ENCODE data around the gene ETV1. TPM values are rescaled to one million over a fixed set of nuclear protein-coding genes. Genes with fewer than 3 reads are reported as not detected.

Gene ETV1
- total RNA-seq, 1 experiment from 2014 or later, result 45.9 TPM

- DNase-seq, result no peak
- Mint-ChIP-seq H3K9me3 (ENCODE audit: low read depth, unreplicated experiment) (no peaks in the 10 kb centered on the region), H3K4me3 (ENCODE audit: low read depth, unreplicated experiment) (no peak overlapping the region), H3K27me3 (ENCODE audit: unreplicated experiment) (no peaks in the 10 kb centered on the region), H3K36me3 (ENCODE audit: insufficient read depth, unreplicated experiment) (no peaks in the 10 kb centered on the region), H3K27ac (ENCODE audit: unreplicated experiment) (no peak overlapping the region), H3K4me1 (ENCODE audit: low read depth, unreplicated experiment) (peaks cover 20% of the 10 kb centered on the region)
- TF ChIP-seq, protein P1, sequence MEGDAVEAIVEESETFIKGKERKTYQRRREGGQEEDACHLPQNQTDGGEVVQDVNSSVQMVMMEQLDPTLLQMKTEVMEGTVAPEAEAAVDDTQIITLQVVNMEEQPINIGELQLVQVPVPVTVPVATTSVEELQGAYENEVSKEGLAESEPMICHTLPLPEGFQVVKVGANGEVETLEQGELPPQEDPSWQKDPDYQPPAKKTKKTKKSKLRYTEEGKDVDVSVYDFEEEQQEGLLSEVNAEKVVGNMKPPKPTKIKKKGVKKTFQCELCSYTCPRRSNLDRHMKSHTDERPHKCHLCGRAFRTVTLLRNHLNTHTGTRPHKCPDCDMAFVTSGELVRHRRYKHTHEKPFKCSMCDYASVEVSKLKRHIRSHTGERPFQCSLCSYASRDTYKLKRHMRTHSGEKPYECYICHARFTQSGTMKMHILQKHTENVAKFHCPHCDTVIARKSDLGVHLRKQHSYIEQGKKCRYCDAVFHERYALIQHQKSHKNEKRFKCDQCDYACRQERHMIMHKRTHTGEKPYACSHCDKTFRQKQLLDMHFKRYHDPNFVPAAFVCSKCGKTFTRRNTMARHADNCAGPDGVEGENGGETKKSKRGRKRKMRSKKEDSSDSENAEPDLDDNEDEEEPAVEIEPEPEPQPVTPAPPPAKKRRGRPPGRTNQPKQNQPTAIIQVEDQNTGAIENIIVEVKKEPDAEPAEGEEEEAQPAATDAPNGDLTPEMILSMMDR (IDR thresholded peaks at IDR 0.05; ENCODE audit: unreplicated experiment), result no peak
- CTCF ChIA-PET, result interaction anchor here (1.3 kb wide), 1 partner anchor 106 kb away, joined by 3 read pairs; no protein-coding TSS in a partner anchor
- intact Hi-C loops (cut with micrococcal nuclease; ENCODE audit: unreplicated experiment), result no loop called here
- BruUV-seq (replicated peaks), result no TSS peak
These were observed 140.8 kb downstream of the ETV1 start for GRCh38 chr7:13848681-13849131.

DNA sequence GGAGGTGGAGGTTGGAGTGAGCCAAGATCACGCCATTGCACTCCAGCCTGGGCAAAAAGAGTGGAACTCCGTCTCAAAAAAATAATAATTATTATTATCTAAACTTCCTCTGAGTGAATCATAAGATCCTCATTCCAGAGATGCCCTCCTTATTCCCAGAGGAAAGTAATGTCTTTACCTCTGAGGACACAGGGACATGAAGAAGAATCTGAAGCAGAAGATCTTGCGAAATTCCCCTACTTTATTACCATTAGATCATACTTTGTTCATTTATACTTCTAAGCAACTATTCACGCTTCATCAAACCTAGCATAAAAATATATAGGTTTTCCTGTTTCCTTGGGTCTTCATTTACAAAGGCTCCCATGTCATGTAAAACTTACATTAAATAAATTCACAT is 143.1 kb downstream of the ETV1 start:
- no peak overlapping the region for H3K27ac Mint-ChIP-seq (ENCODE audit: unreplicated experiment)
- CTCF ChIA-PET, result no interaction called here
- H3K4me1 Mint-ChIP-seq (ENCODE audit: low read depth, unreplicated experiment), result peaks cover 24% of the 10 kb centered on the region
- no TSS peak for BruUV-seq (replicated peaks)
- no peak for DNase-seq
- H3K27me3 Mint-ChIP-seq (ENCODE audit: unreplicated experiment), result no peaks in the 10 kb centered on the region
- intact Hi-C loops (cut with micrococcal nuclease; ENCODE audit: unreplicated experiment), result no loop called here
- H3K36me3 Mint-ChIP-seq (ENCODE audit: insufficient read depth, unreplicated experiment), result no peaks in the 10 kb centered on the region
- H3K4me3 Mint-ChIP-seq (ENCODE audit: low read depth, unreplicated experiment), result no peak overlapping the region
- H3K9me3 Mint-ChIP-seq (ENCODE audit: low read depth, unreplicated experiment), result no peaks in the 10 kb centered on the region
- TF ChIP-seq, protein P1 (IDR thresholded peaks at IDR 0.05; ENCODE audit: unreplicated experiment), result no peak

GRCh38 chr7:13845601-13846000 is 143.9 kb downstream of the ETV1 start:
- TF ChIP-seq, protein P1 (IDR thresholded peaks at IDR 0.05; ENCODE audit: unreplicated experiment), result no peak
- CTCF ChIA-PET, result no interaction called here
- peaks cover 27% of the 10 kb centered on the region for H3K4me1 Mint-ChIP-seq (ENCODE audit: low read depth, unreplicated experiment)
- intact Hi-C loops (cut with micrococcal nuclease; ENCODE audit: unreplicated experiment), result no loop called here
- BruUV-seq (replicated peaks), result no TSS peak
- no peak for DNase-seq
- no peaks in the 10 kb centered on the region for H3K27me3 Mint-ChIP-seq (ENCODE audit: unreplicated experiment)
- no peak overlapping the region for H3K4me3 Mint-ChIP-seq (ENCODE audit: low read depth, unreplicated experiment)
- no peak overlapping the region for H3K27ac Mint-ChIP-seq (ENCODE audit: unreplicated experiment)
- H3K36me3 Mint-ChIP-seq (ENCODE audit: insufficient read depth, unreplicated experiment), result no peaks in the 10 kb centered on the region
- no peaks in the 10 kb centered on the region for H3K9me3 Mint-ChIP-seq (ENCODE audit: low read depth, unreplicated experiment)

DNA sequence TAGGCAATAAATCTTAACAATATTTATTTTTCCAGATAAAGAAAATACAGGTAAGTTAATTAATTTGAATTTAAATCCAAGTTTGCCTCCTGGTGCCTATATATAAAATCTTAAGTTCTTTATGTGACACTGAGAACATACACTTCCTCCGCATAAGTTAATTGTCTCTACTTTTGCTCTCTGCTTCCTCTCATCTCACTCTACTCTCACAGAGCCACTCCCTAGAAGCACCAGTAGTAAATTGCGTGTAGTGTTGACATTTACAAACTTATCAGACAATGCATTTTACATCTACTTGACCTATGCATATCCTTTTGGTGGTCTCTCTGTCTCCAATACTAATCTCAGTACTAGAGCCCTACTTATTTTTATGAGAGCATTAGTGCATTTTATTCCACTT is 144.5 kb downstream of the ETV1 start:
- Mint-ChIP-seq H3K4me3 (ENCODE audit: low read depth, unreplicated experiment) (no peak overlapping the region), H3K4me1 (ENCODE audit: low read depth, unreplicated experiment) (peaks cover 21% of the 10 kb centered on the region), H3K9me3 (ENCODE audit: low read depth, unreplicated experiment) (no peaks in the 10 kb centered on the region), H3K27me3 (ENCODE audit: unreplicated experiment) (no peaks in the 10 kb centered on the region), H3K27ac (ENCODE audit: unreplicated experiment) (no peak overlapping the region), H3K36me3 (ENCODE audit: insufficient read depth, unreplicated experiment) (no peaks in the 10 kb centered on the region)
- CTCF ChIA-PET, result no interaction called here
- no TSS peak for BruUV-seq (replicated peaks)
- no peak for DNase-seq
- TF ChIP-seq, protein P1 (IDR thresholded peaks at IDR 0.05; ENCODE audit: unreplicated experiment), result no peak
- intact Hi-C loops (cut with micrococcal nuclease; ENCODE audit: unreplicated experiment), result no loop called here

All from Calu3 (cell line).